SJCRH30 (cell line): Measurements from ENCODE around the gene FPR2. TPM values are rescaled to one million over a fixed set of nuclear protein-coding genes. Genes with fewer than 3 reads are reported as not detected.

ENCODE experiments used
- total RNA-seq: library from RNA; depleted of rRNA; stranded (reverse); fragments of >200 nt; shearing (Covaris generic); gene quantifications from 2 replicates; pipeline ENCODE4 v1.2.3, GENCODE V29; 2014; rRNA removed

The FPR2 gene
- total RNA-seq, 1 experiment from 2014 or later, result not detected

Other genes starting within 250 kb of the FPR2 start
- not detected in 2 replicates for gene SIGLEC6, start 229.5 kb upstream of the FPR2 start, total RNA-seq
- gene ZNF175, start 189.9 kb upstream of the FPR2 start, total RNA-seq, result 4.4 and 4.7 TPM in 2 replicates
- not detected in 2 replicates for gene SIGLEC5, start 130.8 kb upstream of the FPR2 start, total RNA-seq
- gene SIGLEC14, start 114.4 kb upstream of the FPR2 start, total RNA-seq, result not detected in 2 replicates
- gene SPACA6, start 67.8 kb upstream of the FPR2 start, total RNA-seq, result 3.2 and 10.9 TPM in 2 replicates
- gene HAS1, start 37.2 kb upstream of the FPR2 start, total RNA-seq, result 0.23 TPM in 1 of 2 replicates, not detected in the other
- not detected in 2 replicates for gene FPR1, start 9.3 kb upstream of the FPR2 start, total RNA-seq
- not detected in 2 replicates for gene FPR3, start 34.0 kb downstream of the FPR2 start, total RNA-seq
- 10.0 and 10.8 TPM in 2 replicates for gene ZNF577, start 126.8 kb downstream of the FPR2 start, total RNA-seq
- 22.0 and 22.1 TPM in 2 replicates for gene ZNF649, start 143.8 kb downstream of the FPR2 start, total RNA-seq
- 4.6 and 5.3 TPM in 2 replicates for gene ZNF613, start 166.3 kb downstream of the FPR2 start, total RNA-seq
- gene ZNF350, start 225.7 kb downstream of the FPR2 start, total RNA-seq, result 6.1 and 7.3 TPM in 2 replicates
- gene ZNF615, start 247.0 kb downstream of the FPR2 start, total RNA-seq, result 10.4 and 11.4 TPM in 2 replicates